NB4 (cell line): ENCODE measurements around the gene CDH15.

Experiments
- DNase-seq: peaks from one replicate; pipeline ENCODE4 v3.0.0; 2010; ENCODE audit warnings: low read depth
- H3K4me3 ChIP-seq: one replicate; pipeline ENCODE4 v1.5.1; 2011; ENCODE audit warnings: mild to moderate bottlenecking, low read depth, low read length, moderate library complexity
- MYC ChIP-seq: IDR thresholded peaks from 2 replicates; pipeline ENCODE4 v1.6.1; 2011; ENCODE audit warnings: low read depth, low read length
- POLR2A ChIP-seq: IDR thresholded peaks from 2 replicates; pipeline ENCODE4 v1.6.1; 2011; ENCODE audit warnings: mild to moderate bottlenecking; ENCODE audit not compliant: insufficient read length; ENCODE audit errors: extremely low read depth
- TF ChIP-seq, protein P1 (sequence below): IDR thresholded peaks from one replicate; pipeline ENCODE4 v1.5.1; 2012; ENCODE audit warnings: low read depth, low read length
- TF ChIP-seq, protein P2 (sequence below): IDR thresholded peaks from 2 replicates; pipeline ENCODE4 v1.6.1; 2011; ENCODE audit warnings: low read depth, low read length

CDH15 gene

DNA sequence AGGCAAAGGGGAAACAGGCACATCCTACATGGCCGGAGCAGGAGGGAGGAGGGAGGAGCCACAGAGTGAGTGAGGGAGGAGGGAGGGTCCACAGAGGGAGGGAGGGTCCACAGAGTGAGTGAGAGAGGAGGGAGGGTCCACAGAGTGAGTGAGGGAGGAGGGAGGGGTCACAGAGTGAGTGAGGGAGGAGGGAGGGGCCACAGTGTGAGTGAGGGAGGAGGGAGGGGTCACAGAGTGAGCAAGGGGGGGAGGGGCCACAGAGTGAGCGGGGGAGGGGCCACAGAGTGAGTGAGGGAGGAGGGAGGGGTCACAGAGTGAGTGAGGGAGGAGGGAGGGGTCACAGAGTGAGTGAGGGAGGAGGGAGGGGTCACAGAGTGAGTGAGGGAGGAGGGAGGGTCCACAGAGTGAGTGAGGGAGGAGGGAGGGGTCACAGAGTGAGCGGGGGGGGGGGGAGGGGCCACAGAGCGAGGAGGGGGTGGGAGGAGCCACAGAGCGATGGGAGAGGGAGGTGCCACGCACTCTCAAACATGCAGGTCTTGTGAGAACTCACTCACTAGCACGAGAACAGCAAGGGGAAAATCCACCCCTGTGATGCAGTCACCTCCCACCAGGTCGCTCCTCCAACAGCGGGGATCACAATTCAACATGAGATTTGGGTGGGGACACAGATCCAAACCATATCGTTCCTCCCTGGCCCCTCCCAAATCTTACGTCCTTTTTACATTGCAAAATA, 24.3 kb upstream of the CDH15 start:
- no peak for DNase-seq
- TF ChIP-seq, protein P1, sequence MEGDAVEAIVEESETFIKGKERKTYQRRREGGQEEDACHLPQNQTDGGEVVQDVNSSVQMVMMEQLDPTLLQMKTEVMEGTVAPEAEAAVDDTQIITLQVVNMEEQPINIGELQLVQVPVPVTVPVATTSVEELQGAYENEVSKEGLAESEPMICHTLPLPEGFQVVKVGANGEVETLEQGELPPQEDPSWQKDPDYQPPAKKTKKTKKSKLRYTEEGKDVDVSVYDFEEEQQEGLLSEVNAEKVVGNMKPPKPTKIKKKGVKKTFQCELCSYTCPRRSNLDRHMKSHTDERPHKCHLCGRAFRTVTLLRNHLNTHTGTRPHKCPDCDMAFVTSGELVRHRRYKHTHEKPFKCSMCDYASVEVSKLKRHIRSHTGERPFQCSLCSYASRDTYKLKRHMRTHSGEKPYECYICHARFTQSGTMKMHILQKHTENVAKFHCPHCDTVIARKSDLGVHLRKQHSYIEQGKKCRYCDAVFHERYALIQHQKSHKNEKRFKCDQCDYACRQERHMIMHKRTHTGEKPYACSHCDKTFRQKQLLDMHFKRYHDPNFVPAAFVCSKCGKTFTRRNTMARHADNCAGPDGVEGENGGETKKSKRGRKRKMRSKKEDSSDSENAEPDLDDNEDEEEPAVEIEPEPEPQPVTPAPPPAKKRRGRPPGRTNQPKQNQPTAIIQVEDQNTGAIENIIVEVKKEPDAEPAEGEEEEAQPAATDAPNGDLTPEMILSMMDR: no peak
- no peak for TF ChIP-seq POLR2A
- TF ChIP-seq, protein P2, sequence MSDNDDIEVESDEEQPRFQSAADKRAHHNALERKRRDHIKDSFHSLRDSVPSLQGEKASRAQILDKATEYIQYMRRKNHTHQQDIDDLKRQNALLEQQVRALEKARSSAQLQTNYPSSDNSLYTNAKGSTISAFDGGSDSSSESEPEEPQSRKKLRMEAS: no peak
- TF ChIP-seq MYC: no peak

DNA sequence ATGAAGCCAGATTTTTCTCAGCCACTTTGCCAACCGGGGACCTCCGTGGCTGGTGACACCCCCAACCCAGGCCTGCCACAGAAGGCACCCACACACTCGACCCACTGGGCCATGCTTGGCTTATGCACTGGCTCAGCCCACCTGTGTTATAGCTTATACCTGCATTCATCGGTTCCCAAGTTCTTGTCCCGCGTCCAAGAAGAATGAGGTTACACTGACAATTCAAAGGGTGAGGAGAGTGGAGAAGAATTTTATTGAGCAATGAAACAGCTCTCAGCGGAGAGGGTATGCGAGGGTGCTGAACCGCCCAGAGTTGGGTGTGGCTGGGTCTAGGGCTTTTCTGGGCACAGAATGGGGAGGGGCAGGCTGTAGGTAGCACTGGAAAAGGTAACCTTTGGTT, 22.2 kb upstream of the CDH15 start:
- H3K4me3 ChIP-seq: no peak overlapping the region
- TF ChIP-seq POLR2A: no peak
- TF ChIP-seq, protein P1: no peak
- no peak for TF ChIP-seq MYC
- TF ChIP-seq, protein P2: no peak
- DNase-seq: peak; percentile 33

More for the DNA sequence above, 24.3 kb upstream of the CDH15 start:
- H3K4me3 ChIP-seq: no peak overlapping the region

DNA sequence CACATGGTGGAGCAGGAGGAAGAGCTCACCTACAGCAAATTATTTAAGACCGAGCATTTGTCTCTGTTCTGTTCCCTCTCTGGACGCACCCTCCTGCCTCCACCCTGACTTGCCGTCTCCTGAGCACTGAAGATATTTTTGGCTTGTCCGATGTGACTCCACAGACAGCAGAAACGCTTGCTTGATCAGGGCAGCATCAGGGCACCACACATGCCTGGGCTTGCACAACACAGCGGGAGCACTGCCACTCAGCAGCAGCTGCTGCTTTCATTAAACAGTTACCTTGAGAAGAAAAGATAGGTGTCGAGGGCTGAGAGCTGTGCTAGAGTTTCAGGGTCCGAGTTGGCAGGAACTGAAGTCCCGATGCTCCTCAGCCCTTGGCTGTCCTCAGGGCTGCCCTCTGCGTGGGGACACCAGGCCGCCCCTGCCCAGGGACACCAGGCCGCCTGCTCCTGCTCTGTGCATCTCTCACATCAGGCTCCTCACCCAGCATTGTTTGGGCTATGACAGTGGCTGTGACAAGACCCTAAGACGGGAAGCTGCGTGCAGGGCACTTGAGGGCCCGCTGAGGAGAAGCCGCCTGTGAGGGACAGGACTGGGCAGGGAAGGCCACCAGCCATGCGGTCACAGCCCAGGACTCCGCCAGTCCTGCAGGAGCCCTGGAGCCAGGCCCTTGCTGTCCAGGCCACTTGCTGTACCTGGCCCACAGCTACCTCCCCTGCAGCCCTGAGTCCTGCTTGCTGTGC, 21.3 kb upstream of the CDH15 start:
- TF ChIP-seq, protein P2: no peak
- no peak for TF ChIP-seq POLR2A
- TF ChIP-seq, protein P1: no peak
- H3K4me3 ChIP-seq: no peak overlapping the region
- no peak for DNase-seq

DNA sequence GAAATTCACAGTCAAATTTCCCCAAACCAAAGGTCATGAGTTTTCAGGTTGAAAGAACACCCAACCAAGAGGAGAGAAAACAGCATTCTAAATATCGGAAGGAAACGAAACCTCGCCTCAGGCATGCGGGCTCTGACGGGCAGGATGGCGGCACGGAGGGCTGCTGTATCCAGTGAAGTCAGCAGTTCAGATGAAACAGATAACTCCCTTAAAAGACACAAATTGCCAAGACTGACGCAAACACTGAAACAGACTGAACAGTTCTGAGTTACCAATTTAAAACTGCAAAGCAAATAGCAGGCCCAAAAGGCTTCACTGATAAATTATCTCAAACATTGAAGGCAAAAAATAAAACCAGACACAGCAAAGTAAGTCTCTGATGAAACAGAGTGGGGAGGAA, 20.6 kb upstream of the CDH15 start:
- H3K4me3 ChIP-seq: no peak overlapping the region
- TF ChIP-seq MYC (no peak), POLR2A (no peak)
- TF ChIP-seq, protein P2: no peak
- TF ChIP-seq, protein P1: no peak
- DNase-seq: no peak

DNA sequence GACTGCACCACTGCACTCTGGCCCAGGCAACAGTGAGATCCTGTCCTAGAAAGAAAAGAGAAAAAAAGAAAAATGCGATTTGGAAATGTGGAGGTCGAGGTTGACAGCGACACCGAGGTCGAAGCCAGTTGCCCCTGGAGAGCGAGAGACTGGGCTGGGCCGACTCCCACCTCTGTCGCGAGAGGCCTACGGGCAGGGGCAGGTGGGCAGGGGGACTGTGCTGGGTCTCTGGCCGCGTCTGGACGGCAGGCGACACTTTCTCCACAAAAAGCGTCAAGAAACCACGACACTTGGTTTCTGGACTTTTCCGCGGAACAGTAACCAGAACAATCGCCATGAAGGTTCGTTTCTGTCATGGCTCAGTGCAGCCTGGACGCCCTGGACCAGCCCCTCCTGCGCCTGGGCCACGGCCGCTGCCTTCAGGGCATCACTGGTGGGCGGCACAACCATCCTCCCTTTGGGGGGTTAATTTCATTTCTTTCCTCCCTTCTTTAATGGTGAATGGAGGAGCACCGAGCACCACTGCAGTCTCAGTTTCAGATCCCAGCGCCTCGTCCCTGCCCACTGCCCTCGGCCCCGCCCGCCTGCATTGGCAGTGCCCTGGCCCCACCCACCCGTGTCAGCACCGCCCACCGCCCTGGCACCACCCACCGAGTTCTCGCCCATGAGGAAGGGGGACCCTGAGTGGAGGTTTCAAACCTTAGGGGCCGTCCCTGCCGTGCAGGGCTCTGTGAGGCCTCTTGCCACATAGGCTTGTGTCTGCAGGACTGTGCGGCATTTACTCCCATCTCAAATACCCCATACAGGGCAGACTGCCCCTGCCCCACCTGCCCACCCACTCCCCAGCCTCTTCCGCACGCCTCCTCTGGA, 18.5 kb upstream of the CDH15 start:
- TF ChIP-seq, protein P1: no peak
- TF ChIP-seq POLR2A: no peak
- TF ChIP-seq, protein P2: no peak
- no peak overlapping the region for H3K4me3 ChIP-seq
- DNase-seq: peak; percentile 60
